ENCODE measurements around the gene HINFP.
"Not testable (repeated sequence)": the region's sequence is repeated elsewhere in the genome, so short reads cannot be mapped to it uniquely, and the experiment has no call there.

The HINFP gene

DNA sequence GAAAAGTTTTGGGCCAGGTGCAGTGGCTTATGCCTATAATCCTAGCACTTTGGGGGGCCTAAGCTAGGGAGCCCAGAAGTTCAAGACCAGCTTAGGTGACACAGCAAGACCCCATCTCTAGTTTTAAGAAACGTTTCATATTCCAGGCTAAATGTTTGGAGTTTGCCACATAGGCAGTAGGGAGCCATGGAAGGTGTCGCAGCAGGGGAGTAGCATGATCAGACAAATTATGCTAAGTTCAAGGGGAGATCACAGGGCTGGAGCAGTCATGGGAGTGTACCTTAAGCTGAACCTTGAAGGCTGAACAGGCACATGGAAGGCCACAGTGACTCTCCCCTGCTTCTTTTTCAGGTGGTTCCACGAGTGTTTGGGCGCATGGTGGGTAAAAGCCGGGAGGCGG is 58.0 kb downstream of the HINFP start:
- no peak for DNase-seq (ENCODE audit: low read depth, low spot score)
- H3K27ac ChIP-seq: no peak overlapping the region

DNA sequence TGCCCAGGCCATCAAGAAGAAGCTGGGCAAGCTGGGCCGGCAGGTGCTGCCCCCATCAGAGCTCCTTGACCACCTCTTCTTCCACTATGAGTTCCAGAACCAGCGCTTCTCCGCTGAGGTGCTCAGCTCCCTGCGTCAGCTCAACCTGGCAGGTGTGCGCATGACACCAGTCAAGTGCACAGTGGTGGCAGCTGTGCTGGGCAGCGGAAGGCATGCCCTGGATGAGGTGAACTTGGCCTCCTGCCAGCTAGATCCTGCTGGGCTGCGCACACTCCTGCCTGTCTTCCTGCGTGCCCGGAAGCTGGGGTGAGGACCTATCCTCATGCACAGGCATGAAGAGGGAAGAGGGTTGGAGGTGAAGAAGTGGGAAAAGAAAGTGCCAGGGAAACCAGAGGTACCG is 58.6 kb downstream of the HINFP start:
- no peak overlapping the region for H3K27ac ChIP-seq
- DNase-seq (ENCODE audit: low read depth, low spot score): no peak

DNA sequence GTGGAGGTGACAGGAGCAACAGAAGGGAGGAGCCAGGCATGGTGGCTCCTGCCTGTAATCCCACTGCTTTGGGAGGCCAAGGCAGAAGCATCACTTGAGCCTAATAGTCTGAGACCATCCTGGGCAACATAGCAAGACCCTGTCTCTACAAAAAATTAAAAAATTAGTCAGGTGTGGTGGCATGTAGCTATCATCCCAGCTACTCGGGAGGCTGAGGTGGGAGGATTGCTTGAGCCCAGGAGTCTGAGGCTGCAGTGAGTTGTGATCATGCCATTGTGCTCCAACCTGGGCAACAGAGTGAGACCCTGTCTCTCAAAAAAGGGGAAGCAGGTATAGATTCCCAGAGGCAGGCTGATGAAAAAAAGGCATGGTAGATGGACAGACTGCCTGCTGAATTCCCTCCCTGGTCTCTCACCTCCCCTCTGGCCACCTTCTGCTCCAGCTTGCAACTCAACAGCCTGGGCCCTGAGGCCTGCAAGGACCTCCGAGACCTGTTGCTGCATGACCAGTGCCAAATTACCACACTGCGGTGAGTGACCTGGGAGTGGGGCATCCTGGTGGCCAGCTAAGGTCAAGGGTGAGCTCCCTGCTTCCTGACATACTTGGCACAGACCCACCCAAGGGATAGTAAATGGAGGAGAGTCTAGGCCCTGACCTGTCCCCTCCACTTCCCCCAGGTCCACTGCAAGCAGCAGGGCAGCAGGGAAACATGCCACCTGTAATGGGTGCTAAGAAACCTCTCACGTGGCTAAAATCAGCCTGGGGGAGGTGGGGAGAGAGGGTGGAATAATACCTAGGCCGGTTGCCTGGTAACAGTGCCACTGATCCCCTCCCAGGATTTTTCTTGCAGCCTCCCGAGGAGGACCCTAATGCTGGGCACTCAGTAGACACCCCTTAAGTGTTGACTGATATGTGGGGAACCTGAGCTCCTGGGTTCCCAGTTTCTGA is 59.6 kb downstream of the HINFP start:
- H3K27ac ChIP-seq: no peak overlapping the region
- no peak for DNase-seq (ENCODE audit: low read depth, low spot score)

DNA sequence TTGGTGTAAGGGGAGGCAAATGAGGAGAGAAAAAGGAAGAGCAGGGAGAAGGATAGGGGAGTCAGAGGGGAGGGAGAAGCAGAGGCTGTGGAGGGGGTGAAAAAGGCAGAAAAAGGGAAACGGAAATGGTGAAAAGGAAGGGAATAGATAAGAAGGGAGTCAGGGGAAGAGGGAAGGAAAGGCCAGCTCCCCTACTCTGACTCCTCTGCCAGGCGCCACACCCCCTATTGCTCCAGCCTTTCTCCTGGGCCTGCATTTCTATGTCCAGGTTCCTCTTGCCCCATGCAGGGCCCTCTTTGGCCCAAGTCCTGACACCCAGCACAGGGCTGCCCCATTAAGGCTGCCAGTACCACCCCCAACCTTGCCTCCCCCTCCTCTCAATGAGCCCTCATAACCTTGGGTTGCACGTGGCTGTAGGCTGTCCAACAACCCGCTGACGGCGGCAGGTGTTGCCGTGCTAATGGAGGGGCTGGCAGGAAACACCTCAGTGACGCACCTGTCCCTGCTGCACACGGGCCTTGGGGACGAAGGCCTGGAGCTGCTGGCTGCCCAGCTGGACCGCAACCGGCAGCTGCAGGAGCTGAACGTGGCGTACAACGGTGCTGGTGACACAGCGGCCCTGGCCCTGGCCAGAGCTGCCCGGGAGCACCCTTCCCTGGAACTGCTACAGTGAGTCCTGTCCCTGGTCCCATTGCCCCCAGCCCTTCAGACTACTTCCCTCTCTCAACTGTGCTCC is 60.5 kb downstream of the HINFP start:
- no peak for DNase-seq (ENCODE audit: low read depth, low spot score)
- no peak overlapping the region for H3K27ac ChIP-seq

GRCh38 chr11:119184399-119184798 is 63.0 kb downstream of the HINFP start:
- not testable (repeated sequence) for H3K27ac ChIP-seq; DNase-seq (ENCODE audit: low read depth, low spot score)
